ENCODE measurements around the gene OR4B1. TPM values are rescaled to one million over a fixed set of nuclear protein-coding genes. Genes with fewer than 3 reads are reported as not detected.

The OR4B1 gene
- total RNA-seq, 1 donor from 2014 or later, result not detected

GRCh38 chr11:48237727-48238126 lies 21.1 kb downstream of the OR4B1 start:
- H3K4me1 Mint-ChIP-seq, result no peaks in the 10 kb centered on the region
- no peak overlapping the region for H3K4me2 ChIP-seq
- DNase-seq (ENCODE audit: low spot score), result no peak
- H2AFZ ChIP-seq (replicated peaks), result no peak overlapping the region
- H3K79me2 ChIP-seq (ENCODE audit: low read depth), result no peaks in the 10 kb centered on the region
- H3K27me3 Mint-ChIP-seq (ENCODE audit: insufficient read depth, low read depth), result peaks cover 3% of the 10 kb centered on the region
- no peaks in the 10 kb centered on the region for H4K20me1 ChIP-seq (ENCODE audit: low read depth)
- no peak overlapping the region for H3K4me3 ChIP-seq
- H3K27ac Mint-ChIP-seq, result no peak overlapping the region
- H3K9me3 Mint-ChIP-seq, result peaks cover 9% of the 10 kb centered on the region
- no peak overlapping the region for H3K9ac ChIP-seq
- no peaks in the 10 kb centered on the region for H3K27me3 ChIP-seq
- no peak for TF ChIP-seq EZH2 (IDR thresholded peaks at IDR 0.05)
- TF ChIP-seq, protein P1, sequence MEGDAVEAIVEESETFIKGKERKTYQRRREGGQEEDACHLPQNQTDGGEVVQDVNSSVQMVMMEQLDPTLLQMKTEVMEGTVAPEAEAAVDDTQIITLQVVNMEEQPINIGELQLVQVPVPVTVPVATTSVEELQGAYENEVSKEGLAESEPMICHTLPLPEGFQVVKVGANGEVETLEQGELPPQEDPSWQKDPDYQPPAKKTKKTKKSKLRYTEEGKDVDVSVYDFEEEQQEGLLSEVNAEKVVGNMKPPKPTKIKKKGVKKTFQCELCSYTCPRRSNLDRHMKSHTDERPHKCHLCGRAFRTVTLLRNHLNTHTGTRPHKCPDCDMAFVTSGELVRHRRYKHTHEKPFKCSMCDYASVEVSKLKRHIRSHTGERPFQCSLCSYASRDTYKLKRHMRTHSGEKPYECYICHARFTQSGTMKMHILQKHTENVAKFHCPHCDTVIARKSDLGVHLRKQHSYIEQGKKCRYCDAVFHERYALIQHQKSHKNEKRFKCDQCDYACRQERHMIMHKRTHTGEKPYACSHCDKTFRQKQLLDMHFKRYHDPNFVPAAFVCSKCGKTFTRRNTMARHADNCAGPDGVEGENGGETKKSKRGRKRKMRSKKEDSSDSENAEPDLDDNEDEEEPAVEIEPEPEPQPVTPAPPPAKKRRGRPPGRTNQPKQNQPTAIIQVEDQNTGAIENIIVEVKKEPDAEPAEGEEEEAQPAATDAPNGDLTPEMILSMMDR (IDR thresholded peaks at IDR 0.05), result no peak
- no peak for TF ChIP-seq EZH2phosphoT487 (IDR thresholded peaks at IDR 0.05)
- no peak overlapping the region for H3K4me3 Mint-ChIP-seq
- no peaks in the 10 kb centered on the region for H3K36me3 Mint-ChIP-seq
- no peaks in the 10 kb centered on the region for H3F3A ChIP-seq (ENCODE audit: low read depth)
- no peak overlapping the region for H3K27ac ChIP-seq
- no peaks in the 10 kb centered on the region for H3K36me3 ChIP-seq
- H3K4me1 ChIP-seq, result no peaks in the 10 kb centered on the region
- peaks cover 15% of the 10 kb centered on the region for H3K9me3 ChIP-seq (ENCODE audit: low read depth)

DNA sequence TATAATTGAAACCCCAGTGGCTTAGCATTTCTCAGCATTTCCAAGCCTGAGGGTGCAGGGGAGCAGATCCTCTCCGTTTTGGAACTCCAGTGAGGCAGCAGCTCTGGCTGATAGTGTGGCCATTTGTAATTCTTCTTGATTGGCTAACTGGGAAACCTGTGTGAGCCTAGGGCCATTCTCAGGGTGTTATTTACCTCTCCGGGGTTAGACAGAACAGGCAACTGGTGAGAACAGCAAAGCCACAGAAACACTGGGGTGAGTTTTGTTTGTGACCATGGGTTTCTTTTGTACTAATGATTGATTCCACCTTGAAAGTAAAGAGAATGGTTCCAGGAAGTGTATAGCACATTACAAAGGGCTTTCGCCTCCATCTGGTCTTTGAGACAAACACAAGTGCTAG lies 25.9 kb downstream of the OR4B1 start:
- Mint-ChIP-seq H3K27me3 (ENCODE audit: insufficient read depth, low read depth) (no peaks in the 10 kb centered on the region), H3K4me1 (no peaks in the 10 kb centered on the region), H3K27ac (no peak overlapping the region), H3K36me3 (no peaks in the 10 kb centered on the region), H3K9me3 (peaks cover 3% of the 10 kb centered on the region), H3K4me3 (no peak overlapping the region)
- Histone ChIP-seq H3K79me2 (ENCODE audit: low read depth) (no peaks in the 10 kb centered on the region), H3K27me3 (no peaks in the 10 kb centered on the region), H3K9ac (no peak overlapping the region), H3K27ac (no peak overlapping the region), H3K36me3 (no peaks in the 10 kb centered on the region), H3F3A (ENCODE audit: low read depth) (no peaks in the 10 kb centered on the region), H3K4me1 (no peaks in the 10 kb centered on the region), H4K20me1 (ENCODE audit: low read depth) (no peaks in the 10 kb centered on the region), H2AFZ (replicated peaks) (no peak overlapping the region), H3K9me3 (ENCODE audit: low read depth) (peaks cover 9% of the 10 kb centered on the region), H3K4me2 (no peak overlapping the region), H3K4me3 (no peak overlapping the region)
- TF ChIP-seq, protein P1 (IDR thresholded peaks at IDR 0.05), result no peak
- TF ChIP-seq EZH2 (IDR thresholded peaks at IDR 0.05), result no peak
- TF ChIP-seq EZH2phosphoT487 (IDR thresholded peaks at IDR 0.05), result no peak
- no peak for DNase-seq (ENCODE audit: low spot score)

- peaks cover 26% of the 10 kb centered on the region for H3K9me3 ChIP-seq (ENCODE audit: low read depth)
- no peaks in the 10 kb centered on the region for H3K36me3 ChIP-seq
- TF ChIP-seq EZH2 (IDR thresholded peaks at IDR 0.05), result no peak
- TF ChIP-seq, protein P1 (IDR thresholded peaks at IDR 0.05), result no peak
- TF ChIP-seq EZH2phosphoT487 (IDR thresholded peaks at IDR 0.05), result no peak
- no peak within 1 kb of the TSS for H3K9ac ChIP-seq
- Mint-ChIP-seq H3K27ac (peak within 1 kb of the TSS; percentile 22), H3K27me3 (ENCODE audit: insufficient read depth, low read depth) (peaks cover 4% of the 10 kb centered on the region), H3K4me1 (no peaks in the 10 kb centered on the region), H3K4me3 (no peak within 1 kb of the TSS), H3K36me3 (no peaks in the 10 kb centered on the region), H3K9me3 (peaks cover 3% of the 10 kb centered on the region)
- no peaks in the 10 kb centered on the region for H3F3A ChIP-seq (ENCODE audit: low read depth)
- no peak within 1 kb of the TSS for H3K27ac ChIP-seq
- no peak within 1 kb of the TSS for H3K4me2 ChIP-seq
- no peak within 1 kb of the TSS for H3K4me3 ChIP-seq
- H3K27me3 ChIP-seq, result no peaks in the 10 kb centered on the region
- H3K79me2 ChIP-seq (ENCODE audit: low read depth), result no peaks in the 10 kb centered on the region
- no peaks in the 10 kb centered on the region for H4K20me1 ChIP-seq (ENCODE audit: low read depth)
- DNase-seq (ENCODE audit: low spot score), result no peak
- H3K4me1 ChIP-seq, result no peaks in the 10 kb centered on the region
- no peak within 1 kb of the TSS for H2AFZ ChIP-seq (replicated peaks)
These were observed 28.2 kb downstream of the OR4B1 start, which contains the start of gene OR4X2 for GRCh38 chr11:48244804-48245203. Gene OR4X2, plus strand, starts transcription at chr11:48245104. Its CDS starts 0 bp downstream, at chr11:48245104.
